Gastroesophageal sphincter (tissue), 3 donors: ENCODE results near the gene CALHM6.

ENCODE experiments used
- EP300 ChIP-seq: sonication (generic); formaldehyde crosslinking; IDR thresholded peaks from one replicate; pipeline ENCODE4 v1.6.1; 2017; ENCODE audit warnings: antibody characterized with exemption, mild to moderate bottlenecking
- POLR2A ChIP-seq, 2 donors: fragments of 450-650 bp; IDR thresholded peaks; one replicate each; pipeline ENCODE4 v1.6.1; 2017; ENCODE audit warnings: antibody characterized with exemption in 2 of 2, mild to moderate bottlenecking in 2 of 2, moderate library complexity in 1 of 2
- POLR2AphosphoS5 ChIP-seq: sonication (generic); formaldehyde crosslinking; IDR thresholded peaks from one replicate; pipeline ENCODE4 v1.6.1; 2017; ENCODE audit warnings: antibody characterized with exemption
- TF ChIP-seq, protein P1 (sequence below), 4 experiments: fragments of 200-600 bp in 2 of 4; fragments of 450-650 bp in 2 of 4; sonication (generic) in 1 of 4; IDR thresholded peaks; one replicate each; pipeline ENCODE4 v1.5.1; 2017 to 2019; ENCODE audit warnings: antibody characterized with exemption in 4 of 4, mild to moderate bottlenecking in 2 of 4, moderate library complexity in 2 of 4

GRCh38 chr6:116420341-116420740, 40.8 kb upstream of the CALHM6 start:
- TF ChIP-seq POLR2A (IDR thresholded peaks at IDR 0.05) (no peak), EP300 (no peak), POLR2AphosphoS5 (no peak)
- TF ChIP-seq, protein P1, sequence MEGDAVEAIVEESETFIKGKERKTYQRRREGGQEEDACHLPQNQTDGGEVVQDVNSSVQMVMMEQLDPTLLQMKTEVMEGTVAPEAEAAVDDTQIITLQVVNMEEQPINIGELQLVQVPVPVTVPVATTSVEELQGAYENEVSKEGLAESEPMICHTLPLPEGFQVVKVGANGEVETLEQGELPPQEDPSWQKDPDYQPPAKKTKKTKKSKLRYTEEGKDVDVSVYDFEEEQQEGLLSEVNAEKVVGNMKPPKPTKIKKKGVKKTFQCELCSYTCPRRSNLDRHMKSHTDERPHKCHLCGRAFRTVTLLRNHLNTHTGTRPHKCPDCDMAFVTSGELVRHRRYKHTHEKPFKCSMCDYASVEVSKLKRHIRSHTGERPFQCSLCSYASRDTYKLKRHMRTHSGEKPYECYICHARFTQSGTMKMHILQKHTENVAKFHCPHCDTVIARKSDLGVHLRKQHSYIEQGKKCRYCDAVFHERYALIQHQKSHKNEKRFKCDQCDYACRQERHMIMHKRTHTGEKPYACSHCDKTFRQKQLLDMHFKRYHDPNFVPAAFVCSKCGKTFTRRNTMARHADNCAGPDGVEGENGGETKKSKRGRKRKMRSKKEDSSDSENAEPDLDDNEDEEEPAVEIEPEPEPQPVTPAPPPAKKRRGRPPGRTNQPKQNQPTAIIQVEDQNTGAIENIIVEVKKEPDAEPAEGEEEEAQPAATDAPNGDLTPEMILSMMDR (IDR thresholded peaks at IDR 0.05) = no peak
